ENCODE data around the gene BRMS1. TPM values are rescaled to one million over a fixed set of nuclear protein-coding genes. Genes with fewer than 3 reads are reported as not detected.

Gene BRMS1
- total RNA-seq, 1 experiment from 2014 or later = 123 TPM

DNA sequence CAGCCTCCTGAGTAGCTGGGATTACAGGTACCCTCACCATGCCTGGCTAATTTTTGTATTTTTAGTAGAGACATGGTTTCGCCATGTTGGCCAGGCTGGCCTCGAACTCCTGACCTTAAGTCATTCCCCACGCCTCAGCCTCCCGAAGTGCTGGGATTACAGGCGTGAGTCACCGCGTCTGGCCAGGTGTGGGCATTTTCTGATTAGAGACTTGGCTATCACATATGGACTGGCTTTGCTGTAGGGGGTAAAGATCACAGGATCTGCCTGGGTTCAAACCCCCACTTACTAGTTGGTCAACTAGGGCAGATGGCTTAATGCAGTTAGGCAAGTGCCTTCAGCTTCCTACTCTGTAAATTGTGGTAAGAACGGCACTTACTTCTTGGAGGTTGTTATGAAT lies 34.6 kb downstream of the BRMS1 start:
- no peaks in the 10 kb centered on the region for H3K79me2 ChIP-seq (ENCODE audit: low read length)
- H3F3A ChIP-seq (ENCODE audit: low read length, unreplicated experiment) = no peaks in the 10 kb centered on the region
- peaks cover 5% of the 10 kb centered on the region for H3K4me1 ChIP-seq (ENCODE audit: insufficient read depth, low read length)
- no peak overlapping the region for H3K27ac ChIP-seq (ENCODE audit: low read length)
- no peaks in the 10 kb centered on the region for H3K36me3 ChIP-seq (ENCODE audit: low read depth, low read length)
- DNase-seq (no peak), ATAC-seq (no peak)
- ChIA-PET POLR2A (ENCODE audit: unreplicated experiment) (no interaction called here), CTCF (no interaction called here)
- H3K9me3 ChIP-seq (ENCODE audit: low read length) = no peaks in the 10 kb centered on the region
- H3K9ac ChIP-seq (ENCODE audit: low read length) = no peak overlapping the region
- no peak overlapping the region for H3K4me3 ChIP-seq (ENCODE audit: low read length)
- no peaks in the 10 kb centered on the region for H3K9me2 ChIP-seq (replicated peaks; ENCODE audit: low read length)
- TF ChIP-seq, protein P1, sequence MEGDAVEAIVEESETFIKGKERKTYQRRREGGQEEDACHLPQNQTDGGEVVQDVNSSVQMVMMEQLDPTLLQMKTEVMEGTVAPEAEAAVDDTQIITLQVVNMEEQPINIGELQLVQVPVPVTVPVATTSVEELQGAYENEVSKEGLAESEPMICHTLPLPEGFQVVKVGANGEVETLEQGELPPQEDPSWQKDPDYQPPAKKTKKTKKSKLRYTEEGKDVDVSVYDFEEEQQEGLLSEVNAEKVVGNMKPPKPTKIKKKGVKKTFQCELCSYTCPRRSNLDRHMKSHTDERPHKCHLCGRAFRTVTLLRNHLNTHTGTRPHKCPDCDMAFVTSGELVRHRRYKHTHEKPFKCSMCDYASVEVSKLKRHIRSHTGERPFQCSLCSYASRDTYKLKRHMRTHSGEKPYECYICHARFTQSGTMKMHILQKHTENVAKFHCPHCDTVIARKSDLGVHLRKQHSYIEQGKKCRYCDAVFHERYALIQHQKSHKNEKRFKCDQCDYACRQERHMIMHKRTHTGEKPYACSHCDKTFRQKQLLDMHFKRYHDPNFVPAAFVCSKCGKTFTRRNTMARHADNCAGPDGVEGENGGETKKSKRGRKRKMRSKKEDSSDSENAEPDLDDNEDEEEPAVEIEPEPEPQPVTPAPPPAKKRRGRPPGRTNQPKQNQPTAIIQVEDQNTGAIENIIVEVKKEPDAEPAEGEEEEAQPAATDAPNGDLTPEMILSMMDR (conservative IDR thresholded peaks at IDR 0.05; ENCODE audit: low read depth, low read length) = no peak
- TF ChIP-seq EZH2phosphoT487 (IDR thresholded peaks at IDR 0.05; ENCODE audit: borderline replicate concordance, low read length) (no peak), EZH2 (IDR thresholded peaks at IDR 0.05; ENCODE audit: low read length, unreplicated experiment) (no peak)
- no peaks in the 10 kb centered on the region for H4K20me1 ChIP-seq (ENCODE audit: low read length)
- no peaks in the 10 kb centered on the region for H3K27me3 ChIP-seq (ENCODE audit: low read length)
- BruUV-seq (replicated peaks) = no TSS peak
- no peak overlapping the region for H3K4me2 ChIP-seq (ENCODE audit: low read length)
- intact Hi-C loops (cut with micrococcal nuclease) = no loop called here
- H2AFZ ChIP-seq (ENCODE audit: low read length) = no peak overlapping the region

DNA sequence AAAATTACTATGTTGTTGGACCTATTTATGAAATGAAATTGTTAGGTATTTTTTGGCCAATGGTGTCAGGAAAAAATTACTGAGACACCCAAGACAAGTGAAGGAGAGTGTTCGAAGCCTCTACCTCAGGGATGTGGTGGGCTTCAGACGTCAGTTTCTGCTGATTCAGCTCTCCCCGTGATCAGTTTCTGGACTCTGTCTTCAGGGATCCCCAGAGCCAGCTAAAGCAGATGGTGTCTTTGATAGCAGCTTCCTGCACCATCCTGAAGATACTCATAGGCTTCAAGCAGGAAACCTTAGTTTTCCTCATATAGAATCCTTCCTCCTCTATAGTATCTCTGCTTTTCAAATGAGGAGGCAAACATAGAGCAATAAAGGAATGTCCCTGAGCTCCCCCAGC lies 35.4 kb downstream of the BRMS1 start:
- H3K27me3 ChIP-seq (ENCODE audit: low read length) = no peaks in the 10 kb centered on the region
- H3K9me2 ChIP-seq (replicated peaks; ENCODE audit: low read length) = no peaks in the 10 kb centered on the region
- H3K4me1 ChIP-seq (ENCODE audit: insufficient read depth, low read length) = peaks cover 5% of the 10 kb centered on the region
- H3K4me2 ChIP-seq (ENCODE audit: low read length) = no peak overlapping the region
- BruUV-seq (replicated peaks) = no TSS peak
- TF ChIP-seq, protein P1 (conservative IDR thresholded peaks at IDR 0.05; ENCODE audit: low read depth, low read length) = no peak
- H4K20me1 ChIP-seq (ENCODE audit: low read length) = no peaks in the 10 kb centered on the region
- DNase-seq (no peak), ATAC-seq (no peak)
- H3F3A ChIP-seq (ENCODE audit: low read length, unreplicated experiment) = no peaks in the 10 kb centered on the region
- H2AFZ ChIP-seq (ENCODE audit: low read length) = no peak overlapping the region
- POLR2A ChIA-PET (ENCODE audit: unreplicated experiment) = no interaction called here
- CTCF ChIA-PET = no interaction called here
- no peak overlapping the region for H3K27ac ChIP-seq (ENCODE audit: low read length)
- H3K36me3 ChIP-seq (ENCODE audit: low read depth, low read length) = no peaks in the 10 kb centered on the region
- no peaks in the 10 kb centered on the region for H3K79me2 ChIP-seq (ENCODE audit: low read length)
- intact Hi-C loops (cut with micrococcal nuclease) = no loop called here
- no peak overlapping the region for H3K4me3 ChIP-seq (ENCODE audit: low read length)
- H3K9me3 ChIP-seq (ENCODE audit: low read length) = no peaks in the 10 kb centered on the region
- no peak overlapping the region for H3K9ac ChIP-seq (ENCODE audit: low read length)

DNA sequence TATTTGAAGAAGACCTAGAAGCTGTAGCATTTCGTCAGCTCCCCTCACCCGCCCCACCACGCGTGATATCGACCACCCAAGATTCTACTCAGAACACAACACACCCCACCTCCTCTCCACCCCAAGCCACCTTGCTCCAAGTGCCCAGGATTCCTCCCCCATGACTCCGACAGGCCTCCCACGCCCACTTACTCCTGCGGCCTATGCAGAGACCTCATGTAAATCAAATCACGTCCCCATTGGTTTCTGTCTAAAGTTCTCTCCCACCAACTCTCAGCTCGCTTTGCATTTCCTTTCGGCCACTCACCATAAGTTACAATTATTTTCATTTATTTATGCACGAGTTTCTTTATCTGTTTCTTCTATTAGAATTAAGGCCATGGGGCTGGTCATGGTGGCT lies 42.2 kb downstream of the BRMS1 start:
- no peak overlapping the region for H3K4me3 ChIP-seq (ENCODE audit: low read length)
- CTCF ChIA-PET = no interaction called here
- no peak overlapping the region for H3K9ac ChIP-seq (ENCODE audit: low read length)

More for the DNA sequence above, 42.2 kb downstream of the BRMS1 start:
- H3K36me3 ChIP-seq (ENCODE audit: low read depth, low read length) = no peaks in the 10 kb centered on the region
- ATAC-seq (no peak), DNase-seq (no peak)
- H3K79me2 ChIP-seq (ENCODE audit: low read length) = no peaks in the 10 kb centered on the region
- TF ChIP-seq, protein P1 (conservative IDR thresholded peaks at IDR 0.05; ENCODE audit: low read depth, low read length) = no peak
- TF ChIP-seq EZH2phosphoT487 (IDR thresholded peaks at IDR 0.05; ENCODE audit: borderline replicate concordance, low read length) (no peak), EZH2 (IDR thresholded peaks at IDR 0.05; ENCODE audit: low read length, unreplicated experiment) (no peak)
- no peaks in the 10 kb centered on the region for H4K20me1 ChIP-seq (ENCODE audit: low read length)
- H3K9me2 ChIP-seq (replicated peaks; ENCODE audit: low read length) = no peaks in the 10 kb centered on the region
- H2AFZ ChIP-seq (ENCODE audit: low read length) = no peak overlapping the region
- no peaks in the 10 kb centered on the region for H3K9me3 ChIP-seq (ENCODE audit: low read length)
- POLR2A ChIA-PET (ENCODE audit: unreplicated experiment) = no interaction called here
- H3K27ac ChIP-seq (ENCODE audit: low read length) = no peak overlapping the region
- H3F3A ChIP-seq (ENCODE audit: low read length, unreplicated experiment) = no peaks in the 10 kb centered on the region
- H3K4me1 ChIP-seq (ENCODE audit: insufficient read depth, low read length) = no peaks in the 10 kb centered on the region
- H3K4me2 ChIP-seq (ENCODE audit: low read length) = no peak overlapping the region
- no TSS peak for BruUV-seq (replicated peaks)
- H3K27me3 ChIP-seq (ENCODE audit: low read length) = no peaks in the 10 kb centered on the region
- intact Hi-C loops (cut with micrococcal nuclease) = no loop called here

Measured in PC-3 (cell line).